ENCODE measurements around the gene RNF212.

GRCh38 chr4:1082215-1083182 lies 30.9 kb downstream of the RNF212 start:
- TF ChIP-seq CTCF (IDR thresholded peaks at IDR 0.05; ENCODE audit: low read depth, low read length) (no peak), EZH2phosphoT487 (IDR thresholded peaks at IDR 0.05; ENCODE audit: low read depth) (no peak)

Data from OCI-LY3 (cell line).